CD1c-positive myeloid dendritic cell (primary cell): ENCODE results near the gene TMEM175.

ENCODE experiments used
- DNase-seq: peaks from one replicate; pipeline ENCODE4 v3.0.0-alpha.2; 2016; ENCODE audit errors: extremely low spot score

The TMEM175 gene

DNA sequence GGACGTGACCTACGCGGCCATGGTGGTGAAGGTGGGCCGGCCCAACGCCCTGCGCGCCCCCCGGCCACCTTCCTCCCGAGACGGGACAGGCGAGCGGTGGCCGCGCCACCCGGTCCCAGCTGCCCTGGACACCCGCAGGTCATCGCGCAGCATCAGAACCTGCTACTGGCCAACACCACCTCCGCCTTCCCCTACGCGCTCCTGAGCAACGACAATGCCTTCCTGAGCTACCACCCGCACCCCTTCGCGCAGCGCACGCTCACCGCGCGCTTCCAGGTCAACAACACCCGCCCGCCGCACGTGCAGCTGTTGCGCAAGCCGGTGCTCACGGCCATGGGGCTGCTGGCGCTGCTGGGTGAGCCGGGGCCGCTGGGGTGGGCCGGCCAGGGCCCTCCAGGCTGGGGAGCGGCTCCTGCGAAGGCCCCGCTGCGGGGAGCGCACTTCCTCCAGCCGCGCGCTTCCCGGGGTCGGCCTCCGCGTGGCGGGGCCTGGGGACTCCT, 69.9 kb downstream of the TMEM175 start:
- DNase-seq: no peak

GRCh38 chr4:1002631-1003251, 70.5 kb downstream of the TMEM175 start:
- DNase-seq: no peak

GRCh38 chr4:1003271-1004070, 71.2 kb downstream of the TMEM175 start:
- no peak for DNase-seq

GRCh38 chr4:1004071-1004418, 71.8 kb downstream of the TMEM175 start:
- DNase-seq: no peak

GRCh38 chr4:1004557-1005485, 72.6 kb downstream of the TMEM175 start:
- no peak for DNase-seq

- DNase-seq: no peak
Observed at GRCh38 chr4:1006856-1007255, 74.6 kb downstream of the TMEM175 start.
